OCI-LY7 (cell line): ENCODE measurements around the gene PAK6.

Experiments
- EZH2phosphoT487 ChIP-seq: fragments of 200-600 bp; sonication (generic); IDR thresholded peaks from 2 replicates; pipeline ENCODE4 v1.6.1; 2018; ENCODE audit warnings: low read depth, borderline replicate concordance, mild to moderate bottlenecking, mixed run types, antibody characterized with exemption, low read length, moderate library complexity, mixed read lengths
- TF ChIP-seq, protein P1 (sequence below): fragments of 200-600 bp; sonication (generic); conservative IDR thresholded peaks from 2 replicates; pipeline ENCODE4 v1.5.1; 2014; ENCODE audit warnings: mild to moderate bottlenecking, antibody characterized with exemption, low read length, moderate library complexity, mixed read lengths

DNA sequence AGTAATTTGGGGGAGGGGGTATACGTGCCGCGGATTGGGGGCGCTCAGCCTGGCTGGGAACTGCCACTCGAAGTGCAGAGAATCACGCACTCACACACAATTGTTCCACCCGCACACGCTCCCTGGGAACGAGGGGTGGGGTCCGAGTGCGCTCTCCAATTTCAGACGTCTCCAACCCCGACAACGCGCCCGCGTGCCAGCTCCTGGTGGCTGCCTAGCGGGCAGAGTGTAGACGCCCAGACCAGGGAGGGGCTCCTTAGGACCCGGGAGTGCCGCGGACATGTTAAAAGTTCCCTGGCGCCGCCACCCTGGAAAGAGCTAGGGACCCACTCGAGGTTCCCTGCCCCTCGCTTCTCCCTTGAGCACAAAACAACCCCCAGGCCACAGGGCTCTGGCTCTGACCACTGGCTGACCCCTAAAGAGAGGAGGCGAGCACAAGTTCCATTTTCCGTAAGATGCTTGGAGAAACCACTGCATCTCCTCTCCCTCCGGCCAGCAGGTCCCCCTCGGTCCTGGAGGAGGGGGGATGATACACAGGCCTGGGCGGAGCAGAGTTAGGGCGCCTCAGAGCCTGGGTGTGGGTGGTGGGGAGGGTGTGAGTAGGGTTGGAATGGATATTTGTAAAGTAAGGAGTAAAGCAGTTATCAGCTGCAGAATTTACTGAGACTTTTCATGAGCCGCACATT lies 44.9 kb downstream of the PAK6 start:
- TF ChIP-seq, protein P1, sequence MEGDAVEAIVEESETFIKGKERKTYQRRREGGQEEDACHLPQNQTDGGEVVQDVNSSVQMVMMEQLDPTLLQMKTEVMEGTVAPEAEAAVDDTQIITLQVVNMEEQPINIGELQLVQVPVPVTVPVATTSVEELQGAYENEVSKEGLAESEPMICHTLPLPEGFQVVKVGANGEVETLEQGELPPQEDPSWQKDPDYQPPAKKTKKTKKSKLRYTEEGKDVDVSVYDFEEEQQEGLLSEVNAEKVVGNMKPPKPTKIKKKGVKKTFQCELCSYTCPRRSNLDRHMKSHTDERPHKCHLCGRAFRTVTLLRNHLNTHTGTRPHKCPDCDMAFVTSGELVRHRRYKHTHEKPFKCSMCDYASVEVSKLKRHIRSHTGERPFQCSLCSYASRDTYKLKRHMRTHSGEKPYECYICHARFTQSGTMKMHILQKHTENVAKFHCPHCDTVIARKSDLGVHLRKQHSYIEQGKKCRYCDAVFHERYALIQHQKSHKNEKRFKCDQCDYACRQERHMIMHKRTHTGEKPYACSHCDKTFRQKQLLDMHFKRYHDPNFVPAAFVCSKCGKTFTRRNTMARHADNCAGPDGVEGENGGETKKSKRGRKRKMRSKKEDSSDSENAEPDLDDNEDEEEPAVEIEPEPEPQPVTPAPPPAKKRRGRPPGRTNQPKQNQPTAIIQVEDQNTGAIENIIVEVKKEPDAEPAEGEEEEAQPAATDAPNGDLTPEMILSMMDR = no peak
- no peak for TF ChIP-seq EZH2phosphoT487
